GM12891 (cell line): ENCODE measurements around the gene ARMH1.
"Not testable (repeated sequence)": the region's sequence is repeated elsewhere in the genome, so short reads cannot be mapped to it uniquely, and the experiment has no call there.

ENCODE experiments used
- DNase-seq: peaks from one replicate; pipeline ENCODE4 v3.0.0; 2011; ENCODE audit warnings: low spot score; ENCODE audit not compliant: insufficient read length
- FAIRE-seq: peaks from 2 replicates; lab custom pipeline; 2011; peaks lifted over from hg19 to GRCh38; lab: Jason Lieb, UNC
- PAX5 ChIP-seq: IDR thresholded peaks from 2 replicates; pipeline ENCODE4 v1.6.1; 2011; ENCODE audit warnings: low read length, moderate library complexity, mild to moderate bottlenecking; ENCODE audit not compliant: insufficient read depth, severe bottlenecking
- POLR2A ChIP-seq: IDR thresholded peaks from 2 replicates; pipeline ENCODE4 v1.6.1; 2011; ENCODE audit warnings: low read depth, low read length, control low read depth
- POLR2AphosphoS5 ChIP-seq: IDR thresholded peaks from 2 replicates; pipeline ENCODE4 v1.6.1; 2011; ENCODE audit warnings: low read depth, low read length, control low read depth
- POU2F2 ChIP-seq: IDR thresholded peaks from 2 replicates; pipeline ENCODE4 v1.6.1; 2011; ENCODE audit warnings: low read depth, mild to moderate bottlenecking, control low read depth, low read length, moderate library complexity
- SPI1 ChIP-seq: IDR thresholded peaks from 2 replicates; pipeline ENCODE4 v1.6.1; 2011; ENCODE audit warnings: low read depth, low read length, control low read depth
- TAF1 ChIP-seq: IDR thresholded peaks from 2 replicates; pipeline ENCODE4 v1.6.1; 2011; ENCODE audit warnings: low read depth, low read length, control low read depth

The ARMH1 gene

DNA sequence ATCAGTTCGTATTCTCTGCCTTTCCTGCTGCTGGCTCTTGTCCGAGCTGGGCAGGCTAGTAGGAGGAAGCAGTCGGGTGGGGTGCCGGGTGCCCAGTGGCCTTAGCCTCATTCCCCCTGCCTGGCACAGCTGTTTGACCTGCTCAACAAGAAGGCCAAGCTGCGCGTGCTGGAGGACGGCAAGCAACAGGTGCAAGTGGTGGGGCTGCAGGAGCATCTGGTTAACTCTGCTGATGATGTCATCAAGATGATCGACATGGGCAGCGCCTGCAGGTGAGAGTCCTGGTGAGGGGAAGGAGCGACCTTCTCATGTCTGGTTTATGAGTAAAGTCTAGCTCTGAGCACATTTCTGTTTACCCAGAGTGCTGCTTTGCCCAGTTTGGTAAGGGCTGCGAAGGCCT, 84.6 kb downstream of the ARMH1 start:
- FAIRE-seq (no peak), DNase-seq (no peak)
- TF ChIP-seq PAX5: no peak
- no peak for TF ChIP-seq SPI1
- no peak for TF ChIP-seq POU2F2
- TF ChIP-seq POLR2AphosphoS5: no peak
- TF ChIP-seq POLR2A: no peak
- no peak for TF ChIP-seq TAF1

- DNase-seq (no peak), FAIRE-seq (no peak)
- TF ChIP-seq PAX5 (no peak), POU2F2 (no peak), POLR2AphosphoS5 (no peak), SPI1 (no peak), POLR2A (no peak), TAF1 (no peak)
Observed at GRCh38 chr1:44760876-44761275, 86.4 kb downstream of the ARMH1 start.

DNA sequence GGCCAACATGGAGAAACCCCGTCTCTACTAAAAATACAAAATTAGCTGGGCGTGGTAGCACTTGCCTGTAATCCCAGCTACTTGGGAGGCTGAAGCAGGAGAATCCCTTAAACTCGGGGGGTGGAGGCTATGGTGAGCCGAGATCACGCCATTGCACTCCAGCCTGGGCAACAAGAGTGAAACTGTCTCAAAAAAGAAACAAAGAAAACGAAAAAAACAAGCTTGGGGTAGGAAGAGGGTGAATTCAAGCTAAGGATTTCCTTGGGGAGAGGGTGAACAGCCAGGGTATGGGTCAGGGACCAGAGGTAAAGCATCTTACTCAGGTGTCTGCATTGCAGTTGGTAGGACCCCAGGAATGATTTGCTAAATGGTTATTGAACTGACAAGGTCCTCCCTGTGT, 91.9 kb downstream of the ARMH1 start:
- FAIRE-seq, DNase-seq: not testable (repeated sequence)
